Heart left ventricle (tissue), 16 donors: ENCODE data around the gene POP5. TPM values are rescaled to one million over a fixed set of nuclear protein-coding genes. Genes with fewer than 3 reads are reported as not detected.

Source experiments
- ATAC-seq, 4 donors: fragments of 200-7000 bp; cut with Tn5 transposase; one replicate each; pipeline ENCODE4 v1.9.1; 2020 to 2022; ENCODE audit warnings: moderate library complexity in 4 of 4, mild to moderate bottlenecking in 3 of 4, moderate number of reproducible peaks in 1 of 4
- DNase-seq, 5 donors: peaks; one replicate each; pipeline ENCODE4 v3.0.0-alpha.2; 2020
- H3K27ac ChIP-seq, 12 donors: fragments of 200-600 bp; sonication (generic) in 4 of 12; one replicate each; pipeline versions ENCODE4 v1.5.0 to v1.8.0; 2016 to 2022; ENCODE audit warnings: mild to moderate bottlenecking in 2 of 12
- H3K27me3 ChIP-seq, 9 donors: fragments of 200-600 bp; sonication (generic) in 2 of 9; one replicate each; pipeline versions ENCODE4 v1.5.1 to v1.8.0; 2016 to 2022; ENCODE audit warnings: mild to moderate bottlenecking in 3 of 9
- H3K36me3 ChIP-seq, 9 donors: fragments of 200-600 bp; sonication (generic) in 2 of 9; one replicate each; pipeline versions ENCODE4 v1.5.0 to v1.8.0; 2018 to 2022; ENCODE audit warnings: mild to moderate bottlenecking in 2 of 9
- H3K4me1 ChIP-seq, 12 donors: fragments of 200-600 bp; sonication (generic) in 4 of 12; one replicate each; pipeline versions ENCODE4 v1.5.0 to v1.8.0; 2016 to 2022; ENCODE audit warnings: mild to moderate bottlenecking in 3 of 12
- H3K4me3 ChIP-seq, 12 donors: fragments of 200-600 bp; sonication (generic) in 4 of 12; one replicate each; pipeline versions ENCODE4 v1.5.0 to v1.8.0; 2017 to 2022; ENCODE audit warnings: mild to moderate bottlenecking in 9 of 12, moderate library complexity in 4 of 12
- H3K9me3 ChIP-seq, 12 donors: fragments of 200-600 bp; sonication (generic) in 4 of 12; one replicate each; pipeline versions ENCODE4 v1.5.0 to v1.8.0; 2016 to 2022; ENCODE audit warnings: mild to moderate bottlenecking in 1 of 12
- POLR2A ChIP-seq, 2 donors: fragments of 450-650 bp; IDR thresholded peaks; one replicate each; pipeline ENCODE4 v1.6.1; 2017; ENCODE audit warnings: antibody characterized with exemption in 2 of 2, mild to moderate bottlenecking in 2 of 2, moderate library complexity in 2 of 2
- WGBS, 4 donors: extraction: QIAGEN DNeasy Blood & Tissue Kit in 2 of 4; methylation state at CpG; one replicate each; pipeline versions ENCODE4 v1.1.5 to v1.1.7; 2013 to 2018; 5-methylcytosine and 5-hydroxymethylcytosine counted together
- intact Hi-C, 10 donors: fragments of 100-400 bp; cut with DNase I; formaldehyde crosslinking; loops; one replicate each; pipeline versions ENCODE4 v1.11.1 to v1.14.2; 2022
- polyA plus RNA-seq, 2 donors: library from polyadenylated mRNA; stranded (reverse); fragments of 200-250 nt; gene quantifications; one replicate each; pipeline ENCODE4 v1.2.3, GENCODE V29; 2013
- total RNA-seq, 9 donors: library from RNA; depleted of rRNA in 2 of 9; stranded (reverse); fragments of >200 nt in 2 of 9; fragmentation: NEBNext Ultra II Directional in 3 of 9; extraction: Animal tissue kit (Norgen Biotek cat#: 25700) in 3 of 9; gene quantifications; one replicate each; pipeline versions ENCODE4 v1.1.0 to v1.2.4, GENCODE V29; 2016 to 2023
- TF ChIP-seq, protein P1 (sequence below), 12 donors: fragments of 200-600 bp; sonication (generic) in 4 of 12; IDR thresholded peaks; one replicate each; pipeline versions ENCODE4 v1.5.0 to v1.8.0; 2018 to 2022; ENCODE audit warnings: antibody characterized with exemption in 12 of 12, mild to moderate bottlenecking in 5 of 12
- donor health status: ischemic (EF 13 %, LVEDD 7.1; RV severe dilation, severe dysfunction).
- donor health status: healthy with polysubstance abuse.
- donor health status: DM: no; HTN: yes; CAD: no.
- donor health status: DM: no; HTN: no; CAD: no.
- donor health status: ischemic (EF 25% LVEDD 6.9; RV normal size, moderate dysfunction).
- donor health status: ischemic (EF 25% LVEDD 5.7; RV mildly dilated, moderate dysfunction).
- donor health status: healthy.
- donor health status: DM: yes; HTN: yes; CAD: no.
- donor health status: ischemic (EF 35%, LVEDD 5.7; RV mildly dilated, moderate dysfunction).
- donor health status: nonischemic (EF 11% LVEDD 7.7; RV severe dilation, severe dysfunction).
- donor health status: DM: yes; HTN: yes; CAD: no.
- donor health status: PGD.
- donor health status: ischemic (EF 29% LVEDD 5.4; RV normal size, mild dysfunction).
- donor health status: nonischemic (EF 23%, LVEDD 6.1; RV moderate dilation, normal function).

The POP5 gene
- total and polyA plus RNA-seq, 11 donors, result 20.6 to 55.8 (median 36.3) TPM

DNA sequence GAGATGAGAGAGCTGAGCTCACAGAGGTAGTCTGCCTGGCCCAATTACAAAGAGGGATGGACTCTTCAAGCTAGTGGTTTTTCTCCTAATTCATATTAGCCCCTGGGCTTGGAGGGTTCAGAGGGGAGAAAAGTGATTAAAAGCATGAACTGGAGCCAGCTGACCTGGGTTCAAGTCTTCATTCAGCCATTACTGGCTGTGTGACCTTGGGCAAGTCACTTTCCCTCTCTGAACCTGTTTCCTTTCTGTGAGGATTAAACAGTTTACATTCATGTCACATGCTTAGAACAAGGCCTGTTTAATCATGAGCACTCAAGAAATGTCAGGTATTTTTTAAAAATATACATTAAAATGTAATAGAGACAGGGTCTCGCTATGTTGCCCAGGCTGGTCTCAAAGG is 7.2 kb upstream of the POP5 start:
- TF ChIP-seq POLR2A (IDR thresholded peaks at IDR 0.05), result no peak
- TF ChIP-seq, protein P1, sequence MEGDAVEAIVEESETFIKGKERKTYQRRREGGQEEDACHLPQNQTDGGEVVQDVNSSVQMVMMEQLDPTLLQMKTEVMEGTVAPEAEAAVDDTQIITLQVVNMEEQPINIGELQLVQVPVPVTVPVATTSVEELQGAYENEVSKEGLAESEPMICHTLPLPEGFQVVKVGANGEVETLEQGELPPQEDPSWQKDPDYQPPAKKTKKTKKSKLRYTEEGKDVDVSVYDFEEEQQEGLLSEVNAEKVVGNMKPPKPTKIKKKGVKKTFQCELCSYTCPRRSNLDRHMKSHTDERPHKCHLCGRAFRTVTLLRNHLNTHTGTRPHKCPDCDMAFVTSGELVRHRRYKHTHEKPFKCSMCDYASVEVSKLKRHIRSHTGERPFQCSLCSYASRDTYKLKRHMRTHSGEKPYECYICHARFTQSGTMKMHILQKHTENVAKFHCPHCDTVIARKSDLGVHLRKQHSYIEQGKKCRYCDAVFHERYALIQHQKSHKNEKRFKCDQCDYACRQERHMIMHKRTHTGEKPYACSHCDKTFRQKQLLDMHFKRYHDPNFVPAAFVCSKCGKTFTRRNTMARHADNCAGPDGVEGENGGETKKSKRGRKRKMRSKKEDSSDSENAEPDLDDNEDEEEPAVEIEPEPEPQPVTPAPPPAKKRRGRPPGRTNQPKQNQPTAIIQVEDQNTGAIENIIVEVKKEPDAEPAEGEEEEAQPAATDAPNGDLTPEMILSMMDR (IDR thresholded peaks at IDR 0.05), result no peak
- peak overlapping the region; percentile 23 to 89 (median 75) for H3K27ac ChIP-seq
- no peak overlapping the region for H3K4me3 ChIP-seq
- 93 to 100% (median 98%) methylated on average over 1 of the region's 1 CpG for WGBS, 4 donors
- DNase-seq (no peak), ATAC-seq (no peak)
- no peaks in the 10 kb centered on the region for H3K9me3 ChIP-seq
- no peaks in the 10 kb centered on the region for H3K36me3 ChIP-seq
- peaks cover 0 to 30% (median 19%) of the 10 kb centered on the region in 12 donors for H3K4me1 ChIP-seq
- intact Hi-C loops, result loop anchor here in 7 of 10 donors (5.0 to 10.0 kb wide), 7 partner anchors 59 to 519 kb away; partner anchors contain the start of genes C12orf43 (in 1 of the 7) and SPPL3 (in 1 of the 7)
- H3K27me3 ChIP-seq, result peaks cover 0 to 9% (median 0%) of the 10 kb centered on the region in 9 donors

DNA sequence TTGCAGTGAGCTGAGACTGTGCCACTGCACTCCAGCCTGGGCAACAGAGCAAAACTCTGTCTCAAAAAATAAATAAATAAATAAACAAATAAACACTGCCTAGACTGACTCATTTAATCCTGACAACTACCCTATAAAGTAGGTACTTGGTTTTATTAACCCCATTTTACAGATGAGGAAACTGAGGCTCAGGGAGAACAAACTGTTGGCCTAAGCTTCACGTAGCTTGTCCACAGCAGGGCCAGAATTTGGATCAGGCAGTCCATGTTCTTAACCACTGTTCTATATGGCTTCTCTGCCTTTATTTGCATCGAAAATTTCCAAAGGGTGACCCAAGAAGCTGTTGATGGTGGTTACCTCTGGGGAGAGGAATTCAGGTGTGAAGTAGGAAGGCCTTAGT is 5.7 kb upstream of the POP5 start:
- Histone ChIP-seq H3K36me3 (no peaks in the 10 kb centered on the region), H3K27ac (no peak overlapping the region), H3K9me3 (no peaks in the 10 kb centered on the region), H3K4me3 (no peak overlapping the region), H3K4me1 (peaks cover 0 to 35% (median 22%) of the 10 kb centered on the region in 12 donors), H3K27me3 (peaks cover 0 to 9% (median 0%) of the 10 kb centered on the region in 9 donors)
- WGBS, 4 donors, result 94 to 100% (median 96%) methylated on average over 2 of the region's 2 CpGs
- DNase-seq (no peak), ATAC-seq (no peak)
- TF ChIP-seq, protein P1 (IDR thresholded peaks at IDR 0.05), result no peak
- TF ChIP-seq POLR2A (IDR thresholded peaks at IDR 0.05), result no peak
- intact Hi-C loops, result loop anchor here in 8 of 10 donors (2.0 to 10.0 kb wide), 9 partner anchors 60 to 520 kb away; partner anchors contain the start of genes C12orf43 (in 1 of the 8) and SPPL3 (in 1 of the 8)

DNA sequence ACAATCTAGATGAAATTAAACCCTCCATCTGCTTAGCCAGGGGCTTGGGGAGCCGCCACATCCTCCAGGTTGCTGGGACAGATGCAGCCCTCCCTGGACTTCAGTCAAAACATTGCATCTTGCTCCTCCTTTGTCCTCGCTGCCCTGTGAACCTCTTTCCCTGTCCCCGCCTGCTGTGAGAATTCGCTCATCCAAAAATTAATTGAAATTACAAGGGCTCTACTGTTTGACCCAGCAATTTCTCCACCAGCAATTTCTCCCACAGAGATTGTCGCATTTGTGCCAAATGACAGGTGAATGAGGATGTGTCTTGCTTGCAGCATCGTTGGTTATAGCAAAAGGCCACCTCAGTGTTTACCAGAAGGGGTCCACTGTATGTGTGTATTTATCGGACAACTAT is 5.0 kb upstream of the POP5 start:
- H3K4me1 ChIP-seq, result peaks cover 0 to 37% (median 24%) of the 10 kb centered on the region in 12 donors
- ATAC-seq (no peak), DNase-seq (no peak)
- H3K4me3 ChIP-seq, result no peak overlapping the region
- no peaks in the 10 kb centered on the region for H3K9me3 ChIP-seq
- no peak for TF ChIP-seq POLR2A (IDR thresholded peaks at IDR 0.05)
- TF ChIP-seq, protein P1 (IDR thresholded peaks at IDR 0.05), result no peak
- H3K27me3 ChIP-seq, result peaks cover 0 to 9% (median 0%) of the 10 kb centered on the region in 9 donors
- intact Hi-C loops, result loop anchor here in 8 of 10 donors (2.0 to 10.0 kb wide), 9 partner anchors 61 to 521 kb away; partner anchors contain the start of genes C12orf43 (in 1 of the 8) and SPPL3 (in 1 of the 8)
- H3K27ac ChIP-seq, result no peak overlapping the region
- no peaks in the 10 kb centered on the region for H3K36me3 ChIP-seq
- WGBS, 4 donors, result 72 to 77% (median 77%) methylated on average over 7 of the region's 7 CpGs

DNA sequence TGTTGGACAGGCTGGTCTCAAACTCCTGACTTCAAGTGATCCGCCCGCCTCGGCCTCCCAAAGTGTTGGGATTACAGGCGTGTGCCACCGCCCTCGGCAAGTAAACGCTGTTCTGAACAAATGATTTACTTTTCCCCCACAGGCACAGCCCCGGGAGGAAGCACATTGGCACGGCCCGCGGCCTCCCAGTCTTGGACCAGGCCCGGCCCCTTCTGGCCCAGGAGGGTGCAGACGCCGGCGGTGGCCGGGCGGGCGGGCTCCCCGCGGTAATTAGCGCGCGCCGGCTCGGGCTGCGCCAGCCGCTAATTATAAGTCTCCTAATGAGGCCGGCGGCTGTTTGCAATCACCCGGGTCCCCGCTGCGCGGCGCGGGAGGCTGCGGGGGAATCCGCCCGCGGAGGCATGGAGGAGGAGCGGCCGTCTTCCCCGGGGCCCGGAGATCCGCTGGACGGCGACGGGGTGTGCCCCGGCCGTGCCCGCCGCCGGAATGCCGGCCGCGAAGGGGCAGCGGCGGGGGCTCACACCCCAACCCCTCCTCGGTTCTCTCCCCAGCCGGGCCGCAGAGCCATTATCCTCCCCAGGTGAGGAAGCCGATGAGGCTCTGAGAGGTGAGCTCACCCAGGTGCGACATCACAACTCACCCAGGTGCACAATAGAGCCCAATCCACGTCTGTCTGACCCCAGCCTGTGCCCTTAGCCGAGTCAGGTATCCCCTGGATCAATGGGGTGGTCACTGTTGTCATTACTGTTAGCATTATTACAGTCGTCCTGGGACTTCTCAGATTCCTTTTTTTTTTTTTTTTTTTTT is 3.3 kb upstream of the POP5 start:
- TF ChIP-seq POLR2A (IDR thresholded peaks at IDR 0.05), result no peak
- TF ChIP-seq, protein P1 (IDR thresholded peaks at IDR 0.05), result peak; percentile 16 to 60 (median 44)
- Histone ChIP-seq H3K4me1 (peaks cover 0 to 45% (median 34%) of the 10 kb centered on the region in 12 donors), H3K27ac (peak overlapping the region in 6 of 12 donors; percentile 0 to 56 (median 28)), H3K36me3 (peaks cover 0 to 9% (median 3%) of the 10 kb centered on the region in 9 donors), H3K9me3 (no peaks in the 10 kb centered on the region), H3K4me3 (peak overlapping the region; percentile 5 to 62 (median 48)), H3K27me3 (peaks cover 0 to 9% (median 0%) of the 10 kb centered on the region in 9 donors)
- ATAC-seq (peak in 3 of 4 donors; percentile 5 to 37 (median 25)), DNase-seq (peak; percentile 39 to 74 (median 61))
- intact Hi-C loops, result loop anchor here (2.0 to 10.0 kb wide), 14 partner anchors 47 to 523 kb away; partner anchors contain the start of genes UNC119B (in 3 of the 10), C12orf43 (in 1 of the 10) and SPPL3 (in 1 of the 10)
- 2 to 7% (median 3%) methylated on average over 18 to 65 of the region's 65 CpGs for WGBS, 4 donors
